NCI-H187 treated with DMSO at 0.1 percent for 48 hours (cell line): ENCODE measurements around the gene INO80E.

Experiments
- DNase-seq: peaks from one replicate; lab custom pipeline; 2025; lab: John Stamatoyannopoulos, UW

Gene INO80E

GRCh38 chr16:29975811-29976511, 20.1 kb upstream of the INO80E start:
- no peak for DNase-seq

- no peak for DNase-seq
These were observed 18.8 kb upstream of the INO80E start for GRCh38 chr16:29977063-29977825.

- no peak for DNase-seq
These were observed 18.0 kb upstream of the INO80E start for GRCh38 chr16:29978081-29978480.

DNA sequence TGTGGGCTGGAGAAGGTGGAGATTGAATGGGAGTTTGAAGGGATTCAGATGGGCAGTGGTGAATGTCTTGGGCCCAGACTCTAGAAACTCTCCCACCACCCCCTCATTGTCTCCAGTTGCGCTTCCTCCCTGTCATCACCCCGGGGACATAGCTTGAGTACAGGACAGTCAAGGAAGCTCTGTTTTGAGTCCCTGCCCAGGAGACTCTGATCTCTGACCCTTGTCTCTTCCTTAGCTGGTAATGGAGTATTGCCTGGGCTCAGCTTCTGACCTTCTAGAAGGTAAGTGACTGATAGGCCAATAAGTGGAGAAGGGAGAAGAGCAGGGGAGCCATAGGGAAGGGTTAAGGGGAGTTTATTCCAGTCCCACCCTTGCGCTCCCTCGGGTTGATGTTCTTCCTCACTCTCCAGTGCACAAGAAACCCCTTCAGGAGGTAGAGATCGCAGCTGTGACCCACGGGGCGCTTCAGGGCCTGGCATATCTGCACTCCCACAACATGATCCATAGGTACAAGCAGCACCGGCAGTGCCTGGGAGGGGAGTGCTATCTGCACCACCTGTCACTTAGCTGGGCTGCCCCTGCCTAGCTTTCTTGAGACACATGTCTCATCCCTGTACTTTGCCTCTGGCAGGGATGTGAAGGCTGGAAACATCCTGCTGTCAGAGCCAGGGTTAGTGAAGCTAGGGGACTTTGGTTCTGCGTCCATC, 17.3 kb upstream of the INO80E start:
- DNase-seq, result no peak

GRCh38 chr16:29982560-29983419, 13.3 kb upstream of the INO80E start:
- no peak for DNase-seq

DNA sequence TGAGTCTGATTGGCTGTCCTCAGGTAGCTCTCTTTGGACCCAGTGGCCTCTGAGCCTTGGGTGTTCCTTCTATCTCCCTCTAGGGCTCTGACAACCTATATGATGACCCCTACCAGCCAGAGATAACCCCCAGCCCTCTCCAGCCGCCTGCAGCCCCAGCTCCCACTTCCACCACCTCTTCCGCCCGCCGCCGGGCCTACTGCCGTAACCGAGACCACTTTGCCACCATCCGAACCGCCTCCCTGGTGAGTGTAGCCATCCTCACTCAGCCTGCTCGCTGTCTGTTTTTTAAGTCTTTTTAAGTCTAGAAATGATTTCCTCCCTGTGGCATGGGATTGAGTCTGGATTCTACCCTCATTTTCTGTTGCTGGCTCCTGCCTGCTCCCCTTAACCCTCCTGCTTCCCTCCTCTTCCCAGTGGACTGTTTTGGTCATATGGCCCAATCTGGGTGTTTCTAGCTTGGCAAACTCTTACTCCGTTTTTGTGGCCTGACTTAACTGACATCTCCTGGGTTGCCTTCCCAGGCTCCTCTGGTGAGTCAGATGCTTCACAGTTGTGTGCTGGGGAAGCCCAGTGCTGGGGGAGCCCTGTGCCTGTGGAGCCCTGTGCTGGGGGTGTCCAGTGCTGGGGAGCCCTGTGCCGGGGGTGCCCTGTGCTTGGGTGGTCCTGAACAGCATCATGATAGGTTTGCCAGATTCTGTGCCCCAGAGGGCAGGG, 12.5 kb upstream of the INO80E start:
- no peak for DNase-seq

GRCh38 chr16:29984137-29984763, 11.8 kb upstream of the INO80E start:
- no peak for DNase-seq

DNA sequence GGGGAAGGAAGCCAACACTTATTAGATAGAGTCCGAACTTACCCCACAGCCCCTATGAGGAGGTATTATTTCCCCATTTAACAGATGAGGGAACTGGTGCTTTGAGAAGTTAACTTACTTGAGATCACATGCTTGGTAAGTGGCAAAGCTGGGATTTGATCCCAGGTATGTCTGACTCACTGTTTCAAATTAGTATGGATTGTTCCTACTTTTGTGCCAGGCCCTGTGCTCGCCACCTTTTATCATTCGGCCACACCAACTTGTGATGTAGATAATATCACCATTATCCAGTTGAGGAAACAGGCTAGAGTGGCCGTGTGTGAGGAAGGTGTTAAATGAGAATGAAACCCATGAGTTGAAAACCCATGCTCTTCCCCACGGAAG, 11.3 kb upstream of the INO80E start:
- no peak for DNase-seq

- DNase-seq, result no peak
These were observed 10.7 kb upstream of the INO80E start for GRCh38 chr16:29985271-29985811.

- DNase-seq, result no peak
These were observed 9.8 kb upstream of the INO80E start for GRCh38 chr16:29986231-29986630.

- no peak for DNase-seq
These were observed 9.1 kb upstream of the INO80E start for GRCh38 chr16:29986931-29987330.

GRCh38 chr16:29987371-29988085, 8.5 kb upstream of the INO80E start:
- no peak for DNase-seq

- DNase-seq, result no peak
These were observed 7.5 kb upstream of the INO80E start for GRCh38 chr16:29988346-29989075.

GRCh38 chr16:29989111-29989858, 6.8 kb upstream of the INO80E start:
- DNase-seq, result no peak

DNA sequence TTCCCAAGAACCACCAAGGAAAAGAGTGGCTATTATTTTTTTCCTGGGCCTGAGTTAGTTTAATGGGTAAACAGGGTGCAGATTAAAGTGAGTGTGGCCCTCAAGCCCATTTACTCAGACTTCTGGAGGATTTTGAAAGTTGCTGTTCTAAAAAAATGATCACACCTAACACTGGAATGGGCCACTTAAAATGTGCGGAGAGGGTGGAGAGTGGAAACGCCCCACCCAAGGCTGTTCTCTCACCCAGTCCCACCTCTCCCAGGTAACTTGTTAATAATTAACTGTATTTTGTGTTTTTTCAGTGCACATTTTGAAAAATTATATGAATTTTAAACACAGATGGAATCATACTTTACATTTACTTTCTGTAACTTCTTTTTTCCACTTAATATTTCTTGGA, 6.0 kb upstream of the INO80E start:
- DNase-seq, result no peak

DNA sequence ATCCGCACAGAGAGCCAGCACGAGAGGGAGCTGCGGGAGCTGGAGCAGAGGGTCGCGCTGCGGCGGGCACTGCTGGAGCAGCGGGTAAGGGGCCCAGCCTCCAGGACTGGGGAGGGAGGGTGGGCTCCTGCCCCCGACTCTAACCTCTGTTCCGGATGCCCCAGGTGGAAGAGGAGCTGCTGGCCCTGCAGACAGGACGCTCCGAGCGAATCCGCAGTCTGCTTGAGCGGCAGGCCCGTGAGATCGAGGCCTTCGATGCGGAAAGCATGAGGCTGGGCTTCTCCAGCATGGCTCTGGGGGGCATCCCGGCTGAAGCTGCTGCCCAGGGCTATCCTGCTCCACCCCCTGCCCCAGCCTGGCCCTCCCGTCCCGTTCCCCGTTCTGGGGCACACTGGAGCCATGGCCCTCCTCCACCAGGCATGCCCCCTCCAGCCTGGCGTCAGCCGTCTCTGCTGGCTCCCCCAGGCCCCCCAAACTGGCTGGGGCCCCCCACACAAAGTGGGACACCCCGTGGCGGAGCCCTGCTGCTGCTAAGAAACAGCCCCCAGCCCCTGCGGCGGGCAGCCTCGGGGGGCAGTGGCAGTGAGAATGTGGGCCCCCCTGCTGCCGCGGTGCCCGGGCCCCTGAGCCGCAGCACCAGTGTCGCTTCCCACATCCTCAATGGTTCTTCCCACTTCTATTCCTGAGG, 5.0 kb upstream of the INO80E start:
- no peak for DNase-seq

DNA sequence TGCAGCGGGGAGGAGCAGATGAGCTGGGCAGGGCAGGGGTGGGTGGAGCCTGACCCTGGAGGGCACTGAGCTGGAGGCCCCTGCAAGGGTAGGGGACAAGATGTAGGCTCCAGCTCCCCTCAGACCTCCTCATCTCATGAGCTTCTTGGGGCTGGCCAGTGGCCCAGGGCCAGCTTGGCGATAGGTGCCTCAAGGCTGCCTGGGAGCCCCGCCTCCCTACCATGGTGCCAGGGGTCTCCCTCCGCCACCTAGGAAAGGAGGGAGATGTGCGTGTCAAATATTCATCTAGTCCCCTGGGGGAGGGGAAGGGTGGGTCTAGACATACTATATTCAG, 4.5 kb upstream of the INO80E start:
- DNase-seq, result no peak

GRCh38 chr16:29992344-29992967, 3.6 kb upstream of the INO80E start:
- DNase-seq, result no peak
